Liver (tissue), 9 donors: ENCODE results near the gene PPM1L. TPM values are rescaled to one million over a fixed set of nuclear protein-coding genes. Genes with fewer than 3 reads are reported as not detected.

ENCODE experiments used
- DNase-seq: peaks from one replicate; pipeline ENCODE4 v3.0.0-alpha.2; 2017; ENCODE audit warnings: low spot score
- H3K27ac ChIP-seq, 2 donors: one replicate each; pipeline ENCODE4 v1.7.0; 2013; ENCODE audit warnings: inconsistent platforms in 2 of 2, low read length in 2 of 2, control low read depth in 1 of 2, low read depth in 1 of 2, mild to moderate bottlenecking in 1 of 2
- H3K27me3 ChIP-seq, 4 donors: one replicate each; pipeline versions ENCODE4 v1.6.1 to v1.7.0; 2013; ENCODE audit warnings: low read length in 3 of 4, inconsistent platforms in 1 of 4, mild to moderate bottlenecking in 1 of 4, moderate library complexity in 1 of 4; ENCODE audit not compliant: control insufficient read depth in 4 of 4, insufficient read depth in 4 of 4
- H3K36me3 ChIP-seq, 4 donors: one replicate each; pipeline versions ENCODE4 v1.6.1 to v1.7.0; 2013; ENCODE audit warnings: low read length in 3 of 4, mild to moderate bottlenecking in 3 of 4, low read depth in 1 of 4, moderate library complexity in 1 of 4; ENCODE audit not compliant: control insufficient read depth in 4 of 4, insufficient read depth in 3 of 4
- H3K4me1 ChIP-seq, 4 donors: one replicate each; pipeline versions ENCODE4 v1.6.1 to v1.7.0; 2013; ENCODE audit warnings: low read length in 3 of 4, mild to moderate bottlenecking in 3 of 4, moderate library complexity in 1 of 4; ENCODE audit not compliant: control insufficient read depth in 4 of 4, insufficient read depth in 4 of 4
- H3K4me3 ChIP-seq, 3 donors: one replicate each; pipeline versions ENCODE4 v1.6.1 to v1.7.0; 2013; ENCODE audit warnings: low read length in 3 of 3, control low read depth in 1 of 3, low read depth in 1 of 3, mild to moderate bottlenecking in 1 of 3
- H3K9ac ChIP-seq, 2 donors: one replicate each; pipeline ENCODE4 v1.7.0; 2013; ENCODE audit warnings: low read length in 2 of 2, mild to moderate bottlenecking in 2 of 2, moderate library complexity in 2 of 2, control low read depth in 1 of 2, low read depth in 1 of 2
- H3K9me3 ChIP-seq, 4 donors: one replicate each; pipeline versions ENCODE4 v1.6.1 to v1.7.0; 2013; ENCODE audit warnings: low read length in 3 of 4; ENCODE audit not compliant: control insufficient read depth in 4 of 4
- EGR1 ChIP-seq, 2 donors: IDR thresholded peaks; 2 replicates each; pipeline ENCODE4 v1.6.1; 2016 to 2018; ENCODE audit warnings: antibody characterized with exemption in 2 of 2, low read depth in 2 of 2
- FOXA1 ChIP-seq: IDR thresholded peaks from 2 replicates; pipeline ENCODE4 v1.6.1; 2016; ENCODE audit warnings: antibody characterized with exemption
- FOXA2 ChIP-seq: IDR thresholded peaks from 2 replicates; pipeline ENCODE4 v1.6.1; 2016; ENCODE audit warnings: antibody characterized with exemption
- GABPA ChIP-seq, 2 donors: IDR thresholded peaks in 1 of 2; conservative IDR thresholded peaks in 1 of 2; 2 replicates each; pipeline ENCODE4 v1.6.1; 2016; ENCODE audit warnings: antibody characterized with exemption in 2 of 2, mild to moderate bottlenecking in 1 of 2, moderate library complexity in 1 of 2
- HNF4A ChIP-seq, 2 donors: conservative IDR thresholded peaks; 2 replicates each; pipeline ENCODE4 v1.6.1; 2016; ENCODE audit warnings: antibody characterized with exemption in 2 of 2, mild to moderate bottlenecking in 2 of 2
- HNF4G ChIP-seq: IDR thresholded peaks from 2 replicates; pipeline ENCODE4 v1.6.1; 2016; ENCODE audit warnings: antibody characterized with exemption
- JUND ChIP-seq, 2 donors: IDR thresholded peaks; 2 replicates each; pipeline ENCODE4 v1.6.1; 2016; ENCODE audit warnings: antibody characterized with exemption in 2 of 2
- NR2F2 ChIP-seq: IDR thresholded peaks from 2 replicates; pipeline ENCODE4 v1.6.1; 2016; ENCODE audit warnings: antibody characterized with exemption
- RAD21 ChIP-seq, 2 donors: IDR thresholded peaks; 2 replicates each; pipeline ENCODE4 v1.6.1; 2016; ENCODE audit warnings: antibody characterized with exemption in 2 of 2, mild to moderate bottlenecking in 2 of 2
- RXRA ChIP-seq, 2 donors: IDR thresholded peaks; 2 replicates each; pipeline ENCODE4 v1.6.1; 2017 to 2018; ENCODE audit warnings: antibody characterized with exemption in 2 of 2, mild to moderate bottlenecking in 1 of 2
- SP1 ChIP-seq: IDR thresholded peaks from 2 replicates; pipeline ENCODE4 v1.6.1; 2018; ENCODE audit warnings: antibody characterized with exemption, mild to moderate bottlenecking
- TAF1 ChIP-seq: conservative IDR thresholded peaks from 2 replicates; pipeline ENCODE4 v1.6.1; 2016; ENCODE audit warnings: antibody characterized with exemption, mild to moderate bottlenecking
- YY1 ChIP-seq: IDR thresholded peaks from 2 replicates; pipeline ENCODE4 v1.6.1; 2016; ENCODE audit warnings: antibody characterized with exemption, mild to moderate bottlenecking
- WGBS: extraction: QIAGEN DNeasy Blood & Tissue Kit; methylation state at CpG from one replicate; pipeline ENCODE4 v1.1.7; 2013; 5-methylcytosine and 5-hydroxymethylcytosine counted together
- polyA plus RNA-seq, 2 donors: library from polyadenylated mRNA; stranded (reverse) in 1 of 2; unstranded in 1 of 2; fragments of 200-250 nt in 1 of 2; fragments of >200 nt in 1 of 2; fragmentation: Nextera tagmentation in 1 of 2; extraction: Ambion mirVana in 1 of 2; gene quantifications; one replicate each; pipeline versions ENCODE4 v1.2.1 to v1.2.3, GENCODE V29; 2013 to 2015
- total RNA-seq, 2 donors: library from RNA; depleted of rRNA; stranded (reverse); fragments of >200 nt; gene quantifications; one replicate each; pipeline ENCODE4 v1.2.3, GENCODE V29; 2014
- TF ChIP-seq, protein P1 (sequence below): IDR thresholded peaks from 2 replicates; pipeline ENCODE4 v1.6.1; 2016; ENCODE audit warnings: antibody characterized with exemption
- TF ChIP-seq, protein P2 (sequence below): IDR thresholded peaks from 2 replicates; pipeline ENCODE4 v1.6.1; 2016; ENCODE audit warnings: antibody characterized with exemption, mild to moderate bottlenecking
- TF ChIP-seq, protein P3 (sequence below): IDR thresholded peaks from 2 replicates; pipeline ENCODE4 v1.6.1; 2016; ENCODE audit warnings: antibody characterized with exemption
- TF ChIP-seq, protein P4 (sequence below): IDR thresholded peaks from 2 replicates; pipeline ENCODE4 v1.6.1; 2016; ENCODE audit warnings: antibody characterized with exemption
- TF ChIP-seq, protein P5 (sequence below): fragments of 150-350 bp; IDR thresholded peaks from 2 replicates; pipeline ENCODE4 v1.5.1; 2017; ENCODE audit warnings: improper control_type of control experiment, low read depth, low read length; ENCODE audit not compliant: missing input control
- donor health status: healthy.
- donor health status: healthy.
- donor health status: healthy.
- donor health status: healthy.
- donor health status: healthy.

The PPM1L gene
- total and polyA plus RNA-seq, 4 donors: 1.6 to 8.5 (median 4.8) TPM

DNA sequence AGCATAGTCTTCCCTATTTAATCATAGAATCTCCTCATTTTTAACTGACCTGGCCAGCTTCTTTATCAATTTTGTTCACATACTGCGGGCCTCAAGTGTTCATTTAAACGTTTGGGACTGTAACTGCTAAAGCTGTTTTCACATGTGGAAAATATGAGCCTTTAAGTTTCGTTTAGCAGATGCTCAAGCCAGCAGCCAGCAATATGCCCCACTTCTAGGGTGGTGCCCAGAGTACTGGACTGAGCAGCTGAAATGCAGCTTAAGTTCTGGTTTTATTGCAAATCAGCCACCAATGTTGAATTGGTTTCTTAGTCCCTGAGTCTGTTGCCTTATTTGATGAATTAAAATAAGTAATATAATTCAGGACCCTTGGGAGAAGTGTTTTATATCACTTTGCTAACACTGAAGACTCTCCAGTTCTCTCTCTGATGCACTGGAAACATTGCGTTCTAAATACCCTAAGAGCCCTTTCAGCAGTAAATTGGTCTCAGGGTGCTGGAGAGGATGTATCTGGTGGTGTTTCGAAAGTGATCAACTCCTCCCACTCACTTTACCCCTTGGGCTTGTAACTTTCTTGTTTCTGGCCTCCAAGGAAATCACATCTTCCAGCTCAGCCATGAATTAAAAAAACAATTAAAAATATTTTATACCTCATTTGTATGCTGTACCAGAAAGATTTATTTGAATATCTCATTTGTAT is 287.5 kb downstream of the PPM1L start:
- Histone ChIP-seq H3K4me3 (no peak overlapping the region), H3K36me3 (no peaks in the 10 kb centered on the region), H3K27ac (no peak overlapping the region), H3K4me1 (peaks cover 5 to 11% (median 8%) of the 10 kb centered on the region in 4 donors), H3K27me3 (no peaks in the 10 kb centered on the region), H3K9ac (no peak overlapping the region), H3K9me3 (no peaks in the 10 kb centered on the region)
- 93% methylated on average over 5 of the region's 5 CpGs for WGBS
- no peak for DNase-seq
- TF ChIP-seq, protein P1, sequence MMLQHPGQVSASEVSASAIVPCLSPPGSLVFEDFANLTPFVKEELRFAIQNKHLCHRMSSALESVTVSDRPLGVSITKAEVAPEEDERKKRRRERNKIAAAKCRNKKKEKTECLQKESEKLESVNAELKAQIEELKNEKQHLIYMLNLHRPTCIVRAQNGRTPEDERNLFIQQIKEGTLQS: no peak
- TF ChIP-seq YY1 (no peak), EGR1 (IDR thresholded peaks at IDR 0.05; ENCODE audit: low read depth in 2 of 2) (no peak), HNF4A (conservative IDR thresholded peaks at IDR 0.05) (no peak), TAF1 (no peak), RAD21 (IDR thresholded peaks at IDR 0.05) (no peak), HNF4G (no peak), RXRA (IDR thresholded peaks at IDR 0.05) (no peak), FOXA2 (no peak), NR2F2 (no peak), JUND (IDR thresholded peaks at IDR 0.05) (no peak), FOXA1 (no peak), GABPA (IDR thresholded peaks at IDR 0.05 in 1 of 2, conservative IDR thresholded peaks at IDR 0.05 in 1 of 2) (no peak)
- TF ChIP-seq, protein P2, sequence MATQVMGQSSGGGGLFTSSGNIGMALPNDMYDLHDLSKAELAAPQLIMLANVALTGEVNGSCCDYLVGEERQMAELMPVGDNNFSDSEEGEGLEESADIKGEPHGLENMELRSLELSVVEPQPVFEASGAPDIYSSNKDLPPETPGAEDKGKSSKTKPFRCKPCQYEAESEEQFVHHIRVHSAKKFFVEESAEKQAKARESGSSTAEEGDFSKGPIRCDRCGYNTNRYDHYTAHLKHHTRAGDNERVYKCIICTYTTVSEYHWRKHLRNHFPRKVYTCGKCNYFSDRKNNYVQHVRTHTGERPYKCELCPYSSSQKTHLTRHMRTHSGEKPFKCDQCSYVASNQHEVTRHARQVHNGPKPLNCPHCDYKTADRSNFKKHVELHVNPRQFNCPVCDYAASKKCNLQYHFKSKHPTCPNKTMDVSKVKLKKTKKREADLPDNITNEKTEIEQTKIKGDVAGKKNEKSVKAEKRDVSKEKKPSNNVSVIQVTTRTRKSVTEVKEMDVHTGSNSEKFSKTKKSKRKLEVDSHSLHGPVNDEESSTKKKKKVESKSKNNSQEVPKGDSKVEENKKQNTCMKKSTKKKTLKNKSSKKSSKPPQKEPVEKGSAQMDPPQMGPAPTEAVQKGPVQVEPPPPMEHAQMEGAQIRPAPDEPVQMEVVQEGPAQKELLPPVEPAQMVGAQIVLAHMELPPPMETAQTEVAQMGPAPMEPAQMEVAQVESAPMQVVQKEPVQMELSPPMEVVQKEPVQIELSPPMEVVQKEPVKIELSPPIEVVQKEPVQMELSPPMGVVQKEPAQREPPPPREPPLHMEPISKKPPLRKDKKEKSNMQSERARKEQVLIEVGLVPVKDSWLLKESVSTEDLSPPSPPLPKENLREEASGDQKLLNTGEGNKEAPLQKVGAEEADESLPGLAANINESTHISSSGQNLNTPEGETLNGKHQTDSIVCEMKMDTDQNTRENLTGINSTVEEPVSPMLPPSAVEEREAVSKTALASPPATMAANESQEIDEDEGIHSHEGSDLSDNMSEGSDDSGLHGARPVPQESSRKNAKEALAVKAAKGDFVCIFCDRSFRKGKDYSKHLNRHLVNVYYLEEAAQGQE: no peak
- TF ChIP-seq, protein P3, sequence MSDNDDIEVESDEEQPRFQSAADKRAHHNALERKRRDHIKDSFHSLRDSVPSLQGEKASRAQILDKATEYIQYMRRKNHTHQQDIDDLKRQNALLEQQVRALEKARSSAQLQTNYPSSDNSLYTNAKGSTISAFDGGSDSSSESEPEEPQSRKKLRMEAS: no peak
- TF ChIP-seq, protein P4, sequence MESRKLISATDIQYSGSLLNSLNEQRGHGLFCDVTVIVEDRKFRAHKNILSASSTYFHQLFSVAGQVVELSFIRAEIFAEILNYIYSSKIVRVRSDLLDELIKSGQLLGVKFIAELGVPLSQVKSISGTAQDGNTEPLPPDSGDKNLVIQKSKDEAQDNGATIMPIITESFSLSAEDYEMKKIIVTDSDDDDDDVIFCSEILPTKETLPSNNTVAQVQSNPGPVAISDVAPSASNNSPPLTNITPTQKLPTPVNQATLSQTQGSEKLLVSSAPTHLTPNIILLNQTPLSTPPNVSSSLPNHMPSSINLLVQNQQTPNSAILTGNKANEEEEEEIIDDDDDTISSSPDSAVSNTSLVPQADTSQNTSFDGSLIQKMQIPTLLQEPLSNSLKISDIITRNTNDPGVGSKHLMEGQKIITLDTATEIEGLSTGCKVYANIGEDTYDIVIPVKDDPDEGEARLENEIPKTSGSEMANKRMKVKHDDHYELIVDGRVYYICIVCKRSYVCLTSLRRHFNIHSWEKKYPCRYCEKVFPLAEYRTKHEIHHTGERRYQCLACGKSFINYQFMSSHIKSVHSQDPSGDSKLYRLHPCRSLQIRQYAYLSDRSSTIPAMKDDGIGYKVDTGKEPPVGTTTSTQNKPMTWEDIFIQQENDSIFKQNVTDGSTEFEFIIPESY: no peak

DNA sequence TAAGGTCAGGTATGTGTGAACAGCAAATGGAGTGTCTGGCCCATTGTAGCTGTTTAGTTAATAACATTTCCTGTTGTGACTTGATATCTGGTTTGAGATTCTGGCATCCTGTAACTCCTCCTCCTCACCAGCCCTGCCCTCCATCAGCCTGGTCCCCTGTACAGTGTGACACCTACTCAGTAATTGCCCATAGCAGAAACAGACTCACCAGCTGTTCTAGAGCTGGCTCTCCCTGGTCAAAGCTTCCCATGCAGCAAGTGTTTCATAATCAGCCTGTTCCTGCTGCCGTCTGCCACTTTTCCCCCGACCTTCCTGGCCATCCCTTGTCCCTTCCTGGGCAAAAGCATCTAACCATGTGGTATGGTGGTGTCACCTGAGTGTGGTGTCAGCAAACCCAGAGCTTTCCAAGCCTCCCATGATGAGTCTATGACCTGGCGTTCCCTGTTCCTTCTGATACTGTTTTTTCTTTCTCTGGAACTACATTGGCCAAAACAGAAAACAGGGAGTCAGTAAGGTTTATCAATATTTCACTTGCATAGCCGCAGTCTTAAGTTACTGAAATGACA is 293.7 kb downstream of the PPM1L start:
- Histone ChIP-seq H3K27ac (no peak overlapping the region), H3K4me3 (no peak overlapping the region), H3K9ac (no peak overlapping the region), H3K36me3 (no peaks in the 10 kb centered on the region), H3K27me3 (no peaks in the 10 kb centered on the region), H3K9me3 (no peaks in the 10 kb centered on the region), H3K4me1 (no peaks in the 10 kb centered on the region)
- DNase-seq: no peak
- WGBS: 63% methylated on average over 4 of the region's 4 CpGs
- no peak for TF ChIP-seq RAD21 (IDR thresholded peaks at IDR 0.05)
- TF ChIP-seq, protein P5, sequence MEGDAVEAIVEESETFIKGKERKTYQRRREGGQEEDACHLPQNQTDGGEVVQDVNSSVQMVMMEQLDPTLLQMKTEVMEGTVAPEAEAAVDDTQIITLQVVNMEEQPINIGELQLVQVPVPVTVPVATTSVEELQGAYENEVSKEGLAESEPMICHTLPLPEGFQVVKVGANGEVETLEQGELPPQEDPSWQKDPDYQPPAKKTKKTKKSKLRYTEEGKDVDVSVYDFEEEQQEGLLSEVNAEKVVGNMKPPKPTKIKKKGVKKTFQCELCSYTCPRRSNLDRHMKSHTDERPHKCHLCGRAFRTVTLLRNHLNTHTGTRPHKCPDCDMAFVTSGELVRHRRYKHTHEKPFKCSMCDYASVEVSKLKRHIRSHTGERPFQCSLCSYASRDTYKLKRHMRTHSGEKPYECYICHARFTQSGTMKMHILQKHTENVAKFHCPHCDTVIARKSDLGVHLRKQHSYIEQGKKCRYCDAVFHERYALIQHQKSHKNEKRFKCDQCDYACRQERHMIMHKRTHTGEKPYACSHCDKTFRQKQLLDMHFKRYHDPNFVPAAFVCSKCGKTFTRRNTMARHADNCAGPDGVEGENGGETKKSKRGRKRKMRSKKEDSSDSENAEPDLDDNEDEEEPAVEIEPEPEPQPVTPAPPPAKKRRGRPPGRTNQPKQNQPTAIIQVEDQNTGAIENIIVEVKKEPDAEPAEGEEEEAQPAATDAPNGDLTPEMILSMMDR: no peak
- TF ChIP-seq, protein P3: no peak
- no peak for TF ChIP-seq RXRA (IDR thresholded peaks at IDR 0.05)
- no peak for TF ChIP-seq FOXA1
- no peak for TF ChIP-seq GABPA (IDR thresholded peaks at IDR 0.05 in 1 of 2, conservative IDR thresholded peaks at IDR 0.05 in 1 of 2)
- TF ChIP-seq HNF4G: no peak
- TF ChIP-seq, protein P2: no peak
- no peak for TF ChIP-seq YY1
- TF ChIP-seq TAF1: no peak
- TF ChIP-seq EGR1 (IDR thresholded peaks at IDR 0.05; ENCODE audit: low read depth in 2 of 2): no peak
- no peak for TF ChIP-seq SP1
- TF ChIP-seq JUND (IDR thresholded peaks at IDR 0.05): no peak
- TF ChIP-seq HNF4A (conservative IDR thresholded peaks at IDR 0.05): no peak
- TF ChIP-seq, protein P1: no peak
